Keratinocyte (primary cell): ENCODE measurements around the gene DGKZ.

Source experiments
- EZH2 ChIP-seq: IDR thresholded peaks from one replicate; pipeline ENCODE4 v1.6.1; 2012; ENCODE audit warnings: inconsistent platforms, mild to moderate bottlenecking, low read length, moderate library complexity
- TF ChIP-seq, protein P1 (sequence below), 3 experiments: IDR thresholded peaks in 1 of 3; conservative IDR thresholded peaks in 1 of 3; optimal IDR thresholded peaks in 1 of 3; 2 replicates in 2 of 3; 3 replicates in 1 of 3; pipeline versions ENCODE3 to v1.5.1; 2011; ENCODE audit warnings: low read length in 3 of 3, mild to moderate bottlenecking in 3 of 3, moderate library complexity in 2 of 3, control low read depth in 1 of 3, inconsistent platforms in 1 of 3; ENCODE audit not compliant: insufficient read depth in 2 of 3; ENCODE audit errors: extremely low read depth in 1 of 3

DNA sequence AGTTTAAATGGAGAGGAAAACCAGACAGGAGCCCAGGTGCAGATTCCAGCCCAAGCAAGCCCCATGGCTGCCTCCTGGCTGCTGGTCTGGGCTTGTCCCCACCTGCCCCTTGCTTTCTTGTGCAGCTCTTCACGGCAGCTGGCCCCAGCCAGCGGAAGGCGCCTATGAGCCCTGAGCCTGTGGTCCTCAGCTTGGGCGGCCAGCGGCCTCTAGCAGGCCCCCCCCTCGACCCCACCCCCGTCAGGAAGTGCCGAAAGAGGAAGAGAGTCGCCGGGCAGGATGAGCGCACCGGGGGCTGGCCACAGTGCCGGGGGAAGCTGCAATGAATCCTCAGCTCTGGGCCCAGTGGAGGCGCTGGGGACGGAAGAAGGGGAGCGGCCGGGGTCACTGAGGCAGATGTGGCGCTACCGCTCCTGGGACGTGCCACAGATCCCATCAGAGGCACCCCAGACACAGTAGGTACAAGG, 2.1 kb upstream of the DGKZ start:
- TF ChIP-seq, protein P1, sequence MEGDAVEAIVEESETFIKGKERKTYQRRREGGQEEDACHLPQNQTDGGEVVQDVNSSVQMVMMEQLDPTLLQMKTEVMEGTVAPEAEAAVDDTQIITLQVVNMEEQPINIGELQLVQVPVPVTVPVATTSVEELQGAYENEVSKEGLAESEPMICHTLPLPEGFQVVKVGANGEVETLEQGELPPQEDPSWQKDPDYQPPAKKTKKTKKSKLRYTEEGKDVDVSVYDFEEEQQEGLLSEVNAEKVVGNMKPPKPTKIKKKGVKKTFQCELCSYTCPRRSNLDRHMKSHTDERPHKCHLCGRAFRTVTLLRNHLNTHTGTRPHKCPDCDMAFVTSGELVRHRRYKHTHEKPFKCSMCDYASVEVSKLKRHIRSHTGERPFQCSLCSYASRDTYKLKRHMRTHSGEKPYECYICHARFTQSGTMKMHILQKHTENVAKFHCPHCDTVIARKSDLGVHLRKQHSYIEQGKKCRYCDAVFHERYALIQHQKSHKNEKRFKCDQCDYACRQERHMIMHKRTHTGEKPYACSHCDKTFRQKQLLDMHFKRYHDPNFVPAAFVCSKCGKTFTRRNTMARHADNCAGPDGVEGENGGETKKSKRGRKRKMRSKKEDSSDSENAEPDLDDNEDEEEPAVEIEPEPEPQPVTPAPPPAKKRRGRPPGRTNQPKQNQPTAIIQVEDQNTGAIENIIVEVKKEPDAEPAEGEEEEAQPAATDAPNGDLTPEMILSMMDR (optimal IDR thresholded peaks at IDR 0.05 in 1 of 3, IDR thresholded peaks at IDR 0.05 in 1 of 3, conservative IDR thresholded peaks at IDR 0.05 in 1 of 3; ENCODE audit: extremely low read depth in 1 of 3, insufficient read depth in 2 of 3, low read length in 3 of 3) = peak in 2 of 3 experiments; percentile 4 to 22
- TF ChIP-seq EZH2 = no peak
